Nucleus accumbens (tissue), 56 donors: ENCODE data around the gene TMIE.

Experiments
- DNase-seq, 56 donors: peaks; one replicate each; lab custom pipeline; 2025; lab: John Stamatoyannopoulos, UW

Gene TMIE

DNA sequence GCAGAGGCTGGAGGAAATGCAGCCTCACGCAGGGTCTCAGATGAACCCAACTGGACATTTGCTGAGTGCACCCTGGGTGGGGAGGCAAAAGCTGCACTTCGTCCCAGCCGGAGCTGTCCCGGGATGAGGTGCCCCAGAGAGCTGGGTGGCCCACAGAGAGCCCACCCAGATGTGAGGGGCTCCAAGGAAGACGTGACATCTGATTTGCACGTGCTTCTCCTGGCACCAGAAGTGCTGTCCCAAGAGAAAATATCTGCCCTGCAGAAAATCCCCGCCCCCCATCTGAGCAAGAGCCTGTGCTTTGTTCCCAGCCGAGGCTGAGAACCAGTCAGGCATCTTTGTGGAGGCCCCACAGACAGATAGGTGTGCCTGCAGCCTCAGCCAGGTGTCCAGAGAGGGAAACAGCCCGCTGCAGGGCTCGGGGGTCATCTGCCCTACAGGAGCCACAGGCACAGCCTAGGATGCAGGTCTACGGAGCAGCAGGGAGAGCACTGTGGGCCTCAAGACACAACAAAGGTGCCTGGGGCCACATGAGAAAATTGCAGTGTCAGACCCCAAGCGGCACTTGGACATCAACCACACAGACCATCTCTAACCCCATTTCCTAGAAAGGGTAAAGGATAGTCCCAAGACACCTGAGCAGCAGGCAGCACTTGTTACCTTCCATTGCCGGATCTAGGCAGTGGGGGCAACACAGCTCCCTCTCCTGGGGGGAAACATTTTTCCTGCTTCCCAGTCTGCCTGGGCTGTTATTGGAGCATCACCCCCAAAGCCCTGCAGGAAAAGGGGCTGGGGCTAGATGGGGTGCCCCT lies 5.8 kb downstream of the TMIE start:
- no peak for DNase-seq

DNA sequence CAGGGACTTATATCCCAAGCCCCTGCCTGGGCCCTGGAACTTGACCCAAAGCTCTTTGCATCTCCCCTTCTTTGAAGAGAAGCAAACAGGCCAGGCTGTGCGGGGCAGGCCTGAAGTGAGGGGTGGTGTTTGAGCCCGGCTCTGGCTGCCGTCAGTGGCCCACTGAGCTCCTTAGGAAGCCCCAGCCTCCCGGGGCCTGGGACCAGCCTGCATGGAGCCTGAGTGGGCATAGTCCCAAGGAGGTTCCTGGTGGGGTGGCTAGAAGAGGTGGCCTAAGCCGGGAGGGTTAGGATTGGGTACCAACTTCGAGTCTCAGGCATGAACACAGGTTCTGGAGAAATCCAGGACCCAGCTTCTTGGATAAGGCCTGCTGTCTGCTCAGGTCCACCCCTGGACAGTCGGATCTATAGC lies 6.4 kb downstream of the TMIE start:
- no peak for DNase-seq

DNA sequence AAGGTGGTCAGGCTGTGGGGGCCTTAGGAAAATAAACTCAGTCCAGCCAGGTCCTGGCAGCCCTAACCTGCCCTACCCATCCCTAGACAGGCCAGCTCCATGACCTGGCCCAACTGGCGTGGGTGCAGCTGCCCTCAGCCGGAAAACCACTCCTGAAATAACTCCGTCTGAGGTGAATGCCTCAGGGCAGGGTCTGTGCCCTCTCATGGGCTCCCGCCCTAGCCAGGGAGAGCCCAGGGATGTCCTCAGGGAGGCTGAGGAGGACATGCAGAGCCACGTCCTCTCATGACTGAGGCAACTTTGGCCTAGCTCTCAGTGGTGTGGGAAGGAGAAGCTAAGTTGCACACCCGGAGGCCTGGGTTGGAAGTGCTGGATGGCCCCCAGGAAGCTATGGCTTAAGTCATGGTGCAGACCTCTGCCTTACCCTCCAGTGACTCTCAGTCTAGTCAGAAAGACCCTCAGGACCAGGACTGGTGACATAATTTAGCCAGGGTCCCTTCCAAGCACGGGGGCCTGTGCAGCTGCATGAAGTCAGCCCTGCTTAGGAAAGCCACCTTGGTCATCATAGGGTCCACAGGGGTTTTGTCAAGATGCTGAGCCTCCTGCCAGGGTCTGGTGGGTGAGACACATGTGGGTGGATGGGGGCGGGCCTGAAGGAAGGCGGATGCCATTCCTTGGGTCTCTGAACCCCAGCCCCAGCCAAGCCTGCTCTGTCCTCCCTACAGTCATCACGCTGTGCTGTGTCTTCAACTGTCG lies 7.4 kb downstream of the TMIE start:
- DNase-seq: no peak

DNA sequence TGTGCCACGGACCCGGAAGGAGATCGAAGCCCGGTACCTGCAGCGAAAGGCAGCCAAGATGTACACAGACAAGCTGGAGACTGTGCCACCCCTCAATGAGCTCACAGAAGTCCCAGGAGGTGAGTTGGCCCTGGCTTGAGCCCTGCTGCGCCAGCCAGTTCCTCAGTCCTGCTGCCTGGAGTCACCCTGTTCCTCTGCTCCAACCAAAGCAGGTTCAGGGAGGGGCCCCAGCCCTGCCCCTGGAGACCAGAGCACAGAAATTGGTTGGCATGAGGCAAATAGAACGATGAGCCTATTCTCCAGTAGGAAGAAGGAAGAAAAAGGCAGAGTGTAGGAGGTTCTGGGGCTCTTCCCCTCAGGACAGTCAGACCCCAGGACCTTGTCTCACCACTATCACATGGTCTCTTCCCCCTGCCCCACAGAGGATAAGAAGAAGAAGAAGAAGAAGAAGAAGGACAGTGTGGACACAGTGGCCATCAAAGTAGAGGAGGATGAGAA lies 8.0 kb downstream of the TMIE start:
- DNase-seq: no peak

- no peak for DNase-seq
Measured at GRCh38 chr3:46709721-46710120, 8.5 kb downstream of the TMIE start.

DNA sequence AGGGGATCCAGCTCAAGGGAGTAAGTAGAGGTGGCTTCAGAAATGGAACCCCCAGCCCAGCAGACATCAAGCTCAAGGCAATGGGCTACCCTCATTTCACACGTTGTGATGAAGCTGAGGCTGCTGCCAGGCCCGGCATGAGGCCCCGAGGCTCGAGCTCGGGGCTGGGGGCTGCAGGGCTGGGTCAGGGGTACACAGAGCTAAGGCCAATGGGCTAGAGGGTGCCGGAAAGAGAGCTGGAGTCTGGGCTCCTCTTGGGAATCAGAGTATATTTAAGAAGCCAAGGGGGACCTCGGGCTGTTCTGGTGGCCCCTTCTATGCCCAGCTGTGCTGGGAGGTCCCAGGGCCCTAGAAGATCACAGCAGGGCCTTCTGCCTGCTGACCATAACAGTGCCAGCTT lies 9.0 kb downstream of the TMIE start:
- DNase-seq: no peak

DNA sequence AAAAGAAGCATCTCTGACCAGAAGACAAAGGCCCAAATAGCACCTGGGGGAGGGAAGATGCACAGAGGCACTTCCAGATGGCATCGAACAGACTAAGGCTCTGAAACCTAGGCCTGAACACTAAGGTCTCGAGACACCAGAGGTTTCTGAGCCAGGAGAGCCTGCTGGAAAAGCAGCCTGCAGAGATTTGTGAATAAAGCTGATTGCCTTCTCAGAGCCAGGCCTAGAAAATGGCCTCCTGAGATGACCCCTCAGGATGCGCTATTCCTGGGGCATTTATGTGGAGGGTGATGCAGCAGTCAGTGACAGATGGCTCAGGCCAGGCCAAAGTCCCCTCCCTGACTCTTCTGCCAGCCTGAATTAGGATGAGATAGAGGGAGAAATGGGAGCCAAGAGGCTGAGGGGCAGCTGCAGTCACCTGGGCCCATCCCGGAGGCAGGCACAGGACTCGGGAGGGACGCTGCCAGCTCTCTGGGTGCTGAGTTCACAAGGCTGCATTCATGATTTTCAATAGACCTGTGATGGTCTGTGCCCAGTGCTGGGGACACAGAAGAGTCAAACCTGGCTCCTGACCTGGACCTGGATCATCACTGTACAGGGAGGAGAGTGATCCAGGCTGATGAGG lies 9.6 kb downstream of the TMIE start:
- no peak for DNase-seq

GRCh38 chr3:46711305-46711704 lies 10.1 kb downstream of the TMIE start:
- no peak for DNase-seq

- no peak for DNase-seq
Measured at GRCh38 chr3:46711760-46712159, 10.6 kb downstream of the TMIE start.

DNA sequence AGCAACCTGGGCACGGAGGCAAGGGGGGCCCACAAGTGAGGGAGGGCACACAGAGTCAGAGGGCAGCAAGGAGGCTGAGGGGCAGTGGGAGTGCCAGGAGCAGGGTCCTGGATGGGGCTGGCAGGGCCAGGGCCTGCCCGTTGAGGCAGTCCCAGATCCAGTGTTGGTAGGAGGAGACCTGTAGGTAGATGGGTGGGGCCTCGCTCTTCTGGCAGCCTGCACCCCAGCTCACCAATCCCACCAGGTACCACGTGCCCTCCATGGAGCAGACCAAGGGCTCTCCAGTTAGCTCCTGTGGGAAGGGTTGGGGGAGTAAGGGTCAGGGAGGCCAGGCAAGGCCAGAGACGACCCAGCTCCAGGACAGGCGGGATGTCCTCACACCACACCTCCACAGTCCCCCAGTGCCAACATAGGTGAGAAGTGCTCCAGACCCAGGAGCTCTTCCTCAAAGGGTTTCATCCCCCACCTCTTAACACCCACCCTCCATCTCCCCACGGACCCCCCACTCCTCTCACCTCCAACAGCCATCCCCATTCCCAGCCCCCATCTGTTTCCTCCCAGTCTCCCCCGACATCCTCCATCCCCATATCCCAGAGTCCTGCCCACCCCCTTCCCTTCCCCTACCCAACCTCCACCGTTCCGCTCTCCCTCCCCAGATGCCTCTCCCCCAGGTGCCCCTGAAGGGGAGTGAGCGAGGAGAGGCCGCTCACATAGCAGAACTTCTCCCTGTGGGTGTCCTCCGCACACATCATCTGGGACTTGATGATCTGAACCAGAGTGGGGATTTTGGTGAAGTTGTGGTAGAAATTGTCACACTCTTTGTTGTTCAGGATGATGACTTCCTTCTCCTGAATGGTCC lies 11.2 kb downstream of the TMIE start:
- no peak for DNase-seq

- no peak for DNase-seq
Measured at GRCh38 chr3:46713050-46713897, 12.1 kb downstream of the TMIE start.

GRCh38 chr3:46713898-46714552 lies 12.8 kb downstream of the TMIE start:
- DNase-seq: no peak

DNA sequence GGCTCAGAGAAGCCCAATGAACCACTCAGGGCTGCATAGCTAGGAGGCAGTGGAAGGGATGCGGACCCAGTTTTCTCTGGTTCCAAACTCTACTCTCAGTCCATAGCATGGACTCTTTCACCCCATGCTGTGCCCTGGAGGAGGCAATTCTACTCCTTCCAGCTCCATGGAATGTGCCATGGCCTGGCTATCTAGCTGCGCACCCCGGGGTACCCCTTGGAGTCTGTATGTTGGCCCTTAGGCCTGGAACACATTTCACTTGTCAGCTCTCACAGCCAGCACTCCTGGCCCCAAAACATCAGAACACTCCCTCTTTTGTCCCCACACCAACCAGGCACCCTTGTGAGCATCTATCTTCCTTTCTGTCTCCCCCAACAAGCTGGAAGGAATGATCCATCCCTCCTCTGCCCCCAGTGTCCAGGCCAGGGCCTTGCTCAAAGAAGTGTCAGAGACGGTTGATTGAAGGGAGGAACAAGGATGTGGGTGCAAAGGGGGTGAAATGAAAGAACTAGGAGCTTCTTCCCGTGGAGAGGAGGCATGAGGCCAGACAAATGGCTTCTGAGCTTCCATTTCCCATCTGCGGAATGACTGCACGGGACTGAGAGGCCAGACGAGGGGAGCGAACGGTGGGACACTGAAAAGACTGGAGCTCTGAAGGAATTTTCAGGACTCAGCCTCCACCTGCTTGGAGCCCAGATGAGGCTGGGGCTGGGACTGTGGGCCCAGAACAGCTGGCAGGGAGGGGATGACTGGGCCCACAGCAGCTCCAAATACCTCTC lies 13.7 kb downstream of the TMIE start:
- DNase-seq: no peak

DNA sequence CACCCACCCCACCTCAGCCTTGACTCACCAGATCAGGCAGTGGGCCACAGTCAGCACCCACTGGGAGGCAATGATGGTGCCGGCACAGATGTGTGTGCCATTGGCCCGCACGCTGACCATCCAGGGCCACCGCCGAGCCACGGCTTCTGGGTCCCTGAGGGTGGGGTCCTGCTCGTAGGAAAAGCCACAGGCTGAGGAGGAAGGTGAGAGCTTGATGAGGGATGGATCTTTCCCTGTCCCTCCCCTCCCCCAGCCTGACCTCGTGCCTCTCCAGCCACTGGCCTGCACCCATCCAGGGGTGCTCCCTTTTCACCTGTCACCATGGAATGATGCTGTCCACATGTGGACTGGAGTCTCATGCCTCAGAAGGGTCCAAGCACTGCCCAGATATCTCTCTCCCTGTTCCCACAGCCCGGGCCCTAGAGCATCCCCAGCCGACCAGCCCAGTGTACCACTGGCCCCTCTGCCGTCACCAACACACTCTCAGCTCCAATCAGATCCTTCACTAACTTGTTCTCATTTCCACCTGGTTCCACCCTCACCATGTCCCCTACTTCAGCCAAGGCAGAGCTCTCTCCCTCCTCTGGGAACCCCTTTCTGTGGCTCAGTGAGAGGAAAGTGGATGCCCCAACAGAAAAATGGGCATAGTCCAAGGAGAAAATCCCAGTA lies 14.4 kb downstream of the TMIE start:
- DNase-seq: no peak

GRCh38 chr3:46716461-46717441 lies 15.6 kb downstream of the TMIE start:
- DNase-seq: no peak
